ENCODE data around the gene MAP4.

MAP4 gene

GRCh38 chr3:47859956-47860605, 156.1 kb downstream of the MAP4 start:
- DNase-seq (ENCODE audit: low spot score) = no peak

- no peak for DNase-seq (ENCODE audit: low spot score)
Observed at GRCh38 chr3:47857151-47857550, 159.1 kb downstream of the MAP4 start.

DNA sequence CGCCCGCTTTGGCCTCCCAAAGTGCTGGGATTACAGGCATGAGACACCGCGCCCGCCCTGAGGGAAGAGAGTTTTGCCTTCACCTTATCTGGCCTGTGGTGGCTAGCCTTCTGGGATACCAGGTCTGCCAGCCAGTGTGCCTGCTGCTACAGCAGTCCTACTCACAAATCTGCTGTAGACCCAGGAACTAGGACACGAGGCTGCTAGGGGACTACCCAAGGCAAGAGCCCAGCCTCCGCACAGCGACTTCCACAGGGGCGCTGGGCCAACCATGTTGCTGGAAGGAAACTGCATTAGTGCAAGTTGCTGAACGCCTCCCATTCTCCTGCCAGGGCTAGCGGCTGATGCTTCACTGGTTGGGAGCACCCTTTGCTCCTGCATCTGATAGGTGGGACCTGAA, 159.5 kb downstream of the MAP4 start:
- no peak for DNase-seq (ENCODE audit: low spot score)

DNA sequence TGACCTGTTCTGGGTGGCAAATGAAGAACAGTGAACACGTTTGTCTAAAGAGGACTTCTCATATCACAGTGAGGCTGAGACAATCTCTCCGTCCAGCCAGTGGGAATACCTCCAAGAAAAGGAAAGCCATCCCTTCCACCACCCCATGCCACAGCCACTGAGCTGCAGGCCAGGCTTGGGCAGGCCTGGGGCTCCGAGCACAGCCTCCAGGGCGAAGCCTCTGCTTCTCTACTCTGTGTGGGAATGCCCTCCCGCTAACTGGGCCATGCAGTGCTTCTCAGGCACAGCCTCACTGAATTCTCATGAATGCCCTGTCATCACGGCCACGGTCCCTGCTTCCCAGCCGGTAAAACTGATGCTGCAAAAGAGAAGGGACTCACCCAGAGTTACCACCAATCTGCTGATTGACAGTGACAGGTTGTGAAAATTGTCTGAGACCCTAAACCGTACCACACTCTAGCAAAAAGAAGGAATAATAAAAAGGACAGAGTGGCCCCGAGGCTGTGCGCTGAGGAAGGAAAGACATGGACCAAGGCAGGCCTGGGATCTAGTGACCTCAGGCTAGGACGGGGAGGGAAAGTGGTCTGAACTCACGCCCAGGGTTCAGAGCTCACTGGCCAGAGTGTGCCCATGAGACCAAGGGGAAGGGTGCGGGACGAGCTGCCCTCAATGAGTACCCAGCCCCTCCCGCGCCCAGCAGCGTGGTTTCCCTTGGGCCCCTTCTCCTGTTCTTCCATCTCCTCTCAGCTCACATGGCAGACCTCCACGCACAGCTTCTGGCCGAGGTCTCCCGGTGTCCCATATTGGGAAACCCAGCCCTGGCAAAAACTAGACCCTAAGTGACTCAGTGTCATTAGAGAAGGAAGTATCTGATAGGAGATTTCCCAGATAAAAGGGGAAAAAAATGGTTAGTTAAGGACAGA, 160.5 kb downstream of the MAP4 start:
- no peak for DNase-seq (ENCODE audit: low spot score)

GRCh38 chr3:47854720-47855455, 161.3 kb downstream of the MAP4 start:
- no peak for DNase-seq (ENCODE audit: low spot score)

- DNase-seq (ENCODE audit: low spot score) = no peak
Observed at GRCh38 chr3:47854267-47854666, 161.9 kb downstream of the MAP4 start.

- DNase-seq (ENCODE audit: low spot score) = no peak
Observed at GRCh38 chr3:47852604-47853602, 163.3 kb downstream of the MAP4 start.

DNA sequence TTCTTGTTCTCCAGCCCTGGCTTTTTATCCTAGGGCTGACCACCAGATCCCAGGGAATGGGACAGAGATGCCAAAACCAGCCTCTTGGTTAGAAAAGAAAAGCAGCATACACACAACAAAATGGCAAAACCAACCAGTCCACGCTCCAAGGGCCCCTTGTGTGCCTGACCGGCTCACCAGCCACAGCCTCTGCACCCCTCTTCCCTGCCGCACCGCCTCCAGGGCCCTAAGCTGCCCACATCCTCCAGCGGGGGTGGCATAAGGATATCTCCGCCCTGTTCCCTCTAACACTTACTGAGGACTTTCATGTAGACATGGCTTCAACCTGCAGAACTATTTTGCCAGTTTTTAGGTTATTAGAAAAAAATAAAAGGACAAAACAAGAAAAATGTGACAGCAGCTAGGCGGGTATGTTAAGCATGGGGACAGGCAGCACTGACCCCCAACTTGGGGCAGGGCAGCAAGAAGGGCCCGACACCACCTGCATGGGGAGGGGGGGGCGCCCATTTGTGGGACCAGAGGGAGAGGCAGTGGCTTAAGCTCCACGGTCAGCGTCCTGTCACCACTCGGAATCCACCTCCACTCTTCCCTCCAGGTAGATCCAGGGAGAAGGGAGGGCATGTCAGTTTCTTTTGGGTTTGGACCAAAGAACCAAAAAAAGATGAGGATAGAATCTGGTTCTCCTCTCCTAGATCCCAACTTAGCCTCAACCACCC, 164.2 kb downstream of the MAP4 start:
- DNase-seq (ENCODE audit: low spot score) = no peak

- DNase-seq (ENCODE audit: low spot score) = no peak
Observed at GRCh38 chr3:47850564-47851410, 165.4 kb downstream of the MAP4 start.

DNA sequence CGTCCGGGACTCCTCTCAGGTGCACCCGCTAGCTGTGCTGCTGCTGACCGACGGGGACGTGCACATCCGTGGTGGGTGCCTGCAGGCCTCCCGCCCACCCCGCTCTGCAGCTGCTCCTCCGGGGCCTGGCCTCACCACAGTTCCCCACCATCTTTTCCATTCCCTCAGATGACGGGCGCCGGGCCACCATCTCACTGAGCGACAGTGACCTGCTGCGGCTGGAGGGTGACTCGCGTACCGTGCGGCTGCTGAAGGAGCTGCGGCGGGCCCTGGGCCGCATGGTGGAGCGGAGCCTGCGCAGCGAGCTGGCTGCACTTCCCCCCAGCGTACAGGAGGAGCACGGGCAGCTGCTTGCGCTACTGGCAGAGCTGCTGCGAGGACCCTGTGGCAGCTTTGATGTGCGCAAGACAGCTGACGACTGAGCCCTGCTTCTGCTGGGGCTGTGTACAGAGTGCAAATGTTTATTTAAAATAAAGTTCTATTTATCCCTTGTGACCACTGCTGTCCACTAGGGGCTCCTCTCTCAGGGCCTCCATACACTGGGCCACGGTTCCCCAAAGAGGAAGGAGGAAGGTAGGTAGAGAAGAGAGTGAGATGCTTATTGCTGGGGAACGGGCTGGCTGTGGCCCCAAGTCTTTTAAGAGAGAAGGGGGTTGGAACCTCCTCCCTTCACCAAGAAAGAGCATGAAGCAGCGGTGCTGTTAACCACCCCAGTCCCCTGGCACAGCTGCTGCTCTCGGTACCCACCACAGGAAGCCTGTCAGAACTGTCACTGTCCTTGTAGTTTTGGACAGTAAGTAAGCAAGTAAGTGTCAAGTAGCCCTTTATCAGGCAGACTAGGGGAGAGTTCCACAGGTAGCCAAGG, 166.3 kb downstream of the MAP4 start:
- DNase-seq (ENCODE audit: low spot score) = no peak

DNA sequence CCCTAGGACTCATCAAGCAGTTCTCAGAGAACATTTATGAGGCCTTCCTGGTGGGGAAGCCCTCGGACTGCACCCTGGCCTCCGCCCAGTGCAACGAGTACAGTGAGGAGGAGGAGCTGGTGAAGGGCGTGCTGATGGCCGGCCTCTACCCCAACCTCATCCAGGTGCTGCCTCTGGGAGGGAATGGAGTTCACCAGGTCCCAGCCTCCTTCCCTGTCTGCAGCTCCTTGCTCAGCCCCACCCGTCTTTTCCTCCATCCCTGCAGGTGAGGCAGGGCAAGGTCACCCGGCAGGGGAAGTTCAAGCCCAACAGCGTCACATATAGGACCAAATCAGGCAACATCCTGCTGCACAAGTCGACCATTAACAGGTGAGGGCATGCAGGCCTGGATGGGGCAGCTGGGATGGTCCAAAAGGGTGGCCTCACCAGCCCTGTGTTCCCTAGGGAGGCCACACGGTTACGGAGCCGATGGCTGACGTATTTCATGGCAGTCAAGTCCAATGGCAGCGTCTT, 167.0 kb downstream of the MAP4 start:
- no peak for DNase-seq (ENCODE audit: low spot score)

- DNase-seq (ENCODE audit: low spot score) = no peak
Observed at GRCh38 chr3:47848599-47849117, 167.6 kb downstream of the MAP4 start.

DNA sequence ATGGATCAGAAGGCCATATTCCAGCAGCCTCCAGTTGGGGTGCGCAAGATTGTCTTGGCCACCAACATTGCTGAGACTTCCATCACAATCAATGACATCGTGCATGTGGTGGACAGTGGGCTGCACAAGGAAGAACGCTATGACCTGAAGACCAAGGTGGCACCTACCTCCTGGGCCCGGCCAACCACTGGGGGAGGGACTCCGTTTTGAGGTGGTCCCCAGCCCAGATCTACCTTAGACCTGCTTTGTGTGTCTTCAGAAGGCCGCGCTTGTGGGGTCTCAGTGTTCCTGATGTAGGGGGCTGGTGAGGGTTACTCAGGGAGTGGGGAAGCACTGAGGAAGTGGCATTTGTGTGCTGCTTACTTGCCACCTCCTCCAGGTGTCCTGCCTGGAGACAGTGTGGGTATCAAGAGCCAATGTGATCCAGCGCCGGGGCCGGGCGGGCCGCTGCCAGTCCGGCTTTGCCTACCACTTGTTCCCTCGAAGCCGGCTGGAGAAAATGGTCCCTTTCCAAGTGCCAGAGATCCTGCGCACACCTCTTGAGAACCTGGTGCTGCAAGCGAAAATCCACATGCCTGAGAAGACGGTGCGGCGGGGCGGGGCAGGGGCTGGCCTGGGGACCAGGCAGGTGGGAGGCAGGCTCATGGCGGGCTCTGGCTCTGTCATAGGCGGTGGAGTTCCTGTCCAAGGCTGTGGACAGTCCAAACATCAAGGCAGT, 168.3 kb downstream of the MAP4 start:
- no peak for DNase-seq (ENCODE audit: low spot score)

- no peak for DNase-seq (ENCODE audit: low spot score)
Observed at GRCh38 chr3:47847260-47847659, 169.0 kb downstream of the MAP4 start.

DNA sequence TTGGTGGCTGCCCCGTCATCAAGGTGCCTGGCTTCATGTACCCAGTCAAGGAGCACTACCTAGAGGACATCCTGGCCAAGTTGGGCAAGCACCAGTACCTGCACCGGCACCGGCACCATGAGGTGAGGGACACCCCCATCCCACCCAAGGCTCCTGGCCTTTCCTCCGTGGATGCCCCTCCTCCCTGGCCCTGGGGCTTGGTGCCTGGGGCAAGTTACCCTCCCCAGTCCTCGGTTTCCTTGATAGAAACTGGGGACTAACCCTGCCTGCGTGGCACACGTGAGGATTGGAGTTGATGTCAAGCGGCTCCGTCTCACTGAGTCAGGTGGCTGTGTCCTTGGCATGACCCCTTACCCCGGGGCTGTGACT, 169.4 kb downstream of the MAP4 start:
- no peak for DNase-seq (ENCODE audit: low spot score)

DNA sequence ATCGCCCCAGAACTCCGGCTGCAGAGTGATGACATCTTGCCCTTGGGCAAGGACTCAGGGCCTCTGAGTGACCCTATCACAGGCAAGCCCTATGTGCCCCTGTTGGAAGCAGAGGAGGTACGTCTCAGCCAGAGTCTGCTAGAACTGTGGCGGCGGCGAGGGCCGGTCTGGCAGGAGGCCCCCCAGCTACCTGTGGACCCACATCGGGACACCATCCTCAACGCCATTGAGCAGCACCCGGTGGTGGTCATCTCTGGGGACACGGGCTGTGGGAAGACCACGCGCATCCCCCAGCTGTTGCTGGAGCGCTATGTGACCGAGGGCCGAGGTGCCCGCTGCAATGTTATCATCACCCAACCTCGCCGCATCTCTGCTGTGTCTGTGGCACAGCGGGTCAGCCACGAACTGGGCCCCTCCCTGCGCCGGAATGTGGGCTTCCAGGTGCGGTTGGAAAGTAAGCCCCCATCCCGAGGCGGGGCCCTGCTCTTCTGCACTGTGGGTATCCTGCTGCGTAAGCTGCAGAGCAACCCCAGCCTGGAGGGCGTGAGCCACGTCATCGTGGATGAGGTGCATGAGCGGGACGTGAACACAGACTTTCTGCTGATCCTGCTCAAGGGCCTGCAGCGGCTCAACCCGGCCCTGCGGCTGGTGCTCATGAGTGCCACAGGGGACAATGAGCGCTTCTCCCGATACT, 169.9 kb downstream of the MAP4 start:
- no peak for DNase-seq (ENCODE audit: low spot score)

DNA sequence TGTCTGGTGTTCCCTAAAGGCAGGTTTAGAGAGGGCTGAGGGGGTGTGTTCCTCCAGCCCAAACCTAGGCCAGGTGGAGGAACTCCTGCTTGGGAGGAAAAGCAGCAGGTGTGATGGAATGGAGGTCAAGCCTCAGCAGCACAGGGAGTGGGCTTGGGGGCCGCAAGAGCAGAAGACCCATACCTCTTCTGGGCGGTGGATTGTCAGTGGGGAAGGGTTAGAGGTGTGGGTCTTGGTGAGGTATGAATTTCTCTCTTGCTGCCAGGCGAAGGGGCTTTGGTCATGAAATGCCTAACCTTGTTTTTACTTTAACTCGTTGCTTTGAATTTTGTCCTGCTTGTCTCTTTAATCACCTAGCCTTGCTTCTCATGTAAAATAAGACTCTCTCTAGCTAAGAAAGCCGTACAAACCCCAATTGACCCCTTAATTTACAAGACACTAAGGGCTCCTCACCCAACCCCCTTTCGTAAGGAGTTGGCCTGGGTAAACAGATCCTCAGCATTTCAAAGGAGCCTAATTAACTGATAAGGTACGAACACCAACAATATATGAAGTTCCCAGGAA, 174.3 kb downstream of the MAP4 start:
- no peak for DNase-seq (ENCODE audit: low spot score)

Data from CD4-positive, alpha-beta T cell treated with Interleukin-6 at 100 ng/mL for 8 hours (primary cell).